Measurements from ENCODE around the gene PLPP3.

GRCh38 chr1:56541408-56541807, 38.0 kb downstream of the PLPP3 start:
- no peak for TF ChIP-seq EZH2 (IDR thresholded peaks at IDR 0.05; ENCODE audit: borderline replicate concordance)
- TF ChIP-seq CTCF (IDR thresholded peaks at IDR 0.05; ENCODE audit: poor library complexity) = no peak
